Measurements from ENCODE around the gene LRRC3C.

DNA sequence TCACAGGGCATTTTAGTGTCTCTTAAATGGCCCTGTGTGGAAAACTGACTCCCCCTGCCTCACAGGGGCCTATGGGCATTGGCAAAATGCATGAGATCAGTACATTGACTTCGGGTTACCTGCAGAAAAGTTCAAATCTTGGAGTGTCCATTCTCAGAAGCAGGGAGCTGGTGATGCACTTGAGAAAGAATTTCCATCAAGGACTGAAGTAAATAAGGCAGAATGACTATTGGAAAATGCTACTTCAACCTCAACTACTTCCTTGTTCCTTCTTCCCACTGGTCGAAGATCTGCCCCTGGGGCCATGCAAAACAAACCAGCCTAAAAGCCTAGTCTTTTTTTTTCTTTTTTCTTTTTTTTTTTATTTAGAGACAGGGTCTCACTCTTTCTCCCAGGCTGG, 21.5 kb downstream of the LRRC3C start:
- TF ChIP-seq, protein P1, sequence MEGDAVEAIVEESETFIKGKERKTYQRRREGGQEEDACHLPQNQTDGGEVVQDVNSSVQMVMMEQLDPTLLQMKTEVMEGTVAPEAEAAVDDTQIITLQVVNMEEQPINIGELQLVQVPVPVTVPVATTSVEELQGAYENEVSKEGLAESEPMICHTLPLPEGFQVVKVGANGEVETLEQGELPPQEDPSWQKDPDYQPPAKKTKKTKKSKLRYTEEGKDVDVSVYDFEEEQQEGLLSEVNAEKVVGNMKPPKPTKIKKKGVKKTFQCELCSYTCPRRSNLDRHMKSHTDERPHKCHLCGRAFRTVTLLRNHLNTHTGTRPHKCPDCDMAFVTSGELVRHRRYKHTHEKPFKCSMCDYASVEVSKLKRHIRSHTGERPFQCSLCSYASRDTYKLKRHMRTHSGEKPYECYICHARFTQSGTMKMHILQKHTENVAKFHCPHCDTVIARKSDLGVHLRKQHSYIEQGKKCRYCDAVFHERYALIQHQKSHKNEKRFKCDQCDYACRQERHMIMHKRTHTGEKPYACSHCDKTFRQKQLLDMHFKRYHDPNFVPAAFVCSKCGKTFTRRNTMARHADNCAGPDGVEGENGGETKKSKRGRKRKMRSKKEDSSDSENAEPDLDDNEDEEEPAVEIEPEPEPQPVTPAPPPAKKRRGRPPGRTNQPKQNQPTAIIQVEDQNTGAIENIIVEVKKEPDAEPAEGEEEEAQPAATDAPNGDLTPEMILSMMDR (IDR thresholded peaks at IDR 0.05) = no peak
- TF ChIP-seq POLR2A (IDR thresholded peaks at IDR 0.05) = no peak

All from sigmoid colon (tissue), 3 donors.